Fibroblast of mammary gland (primary cell): ENCODE measurements around the gene ZNRF3.

Source experiments
- DNase-seq: peaks from one replicate; pipeline ENCODE4 v3.0.0-alpha.2; 2010; ENCODE audit warnings: low read depth
- H3K4me3 ChIP-seq: 2 replicates; pipeline ENCODE4 v1.5.1; 2011; ENCODE audit warnings: low read depth, mild to moderate bottlenecking, low read length, moderate library complexity; ENCODE audit not compliant: control insufficient read depth
- TF ChIP-seq, protein P1 (sequence below): conservative IDR thresholded peaks from 2 replicates; pipeline ENCODE4 v1.5.1; 2011; ENCODE audit warnings: low read depth, low read length, inconsistent platforms; ENCODE audit not compliant: control insufficient read depth, insufficient read depth

ZNRF3 gene

DNA sequence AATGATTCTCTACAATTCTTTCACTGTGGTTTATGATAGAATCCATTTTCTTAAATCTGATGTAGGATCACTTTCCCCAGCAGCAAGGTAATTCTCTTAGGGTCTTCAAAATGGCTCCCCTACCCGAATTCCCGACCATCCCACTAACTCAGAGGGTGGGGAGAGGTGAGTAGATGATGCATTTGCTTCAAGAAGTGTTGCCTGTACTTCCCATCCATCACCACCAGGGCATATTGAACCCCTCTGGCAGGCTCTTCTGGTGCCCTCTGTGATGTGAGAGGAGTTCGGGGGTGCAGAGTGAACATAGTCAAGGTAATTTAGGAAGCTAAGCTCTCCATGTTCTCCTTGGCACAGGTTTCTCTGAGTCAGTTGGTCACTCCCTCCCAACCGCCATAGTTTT, 52.3 kb downstream of the ZNRF3 start:
- TF ChIP-seq, protein P1, sequence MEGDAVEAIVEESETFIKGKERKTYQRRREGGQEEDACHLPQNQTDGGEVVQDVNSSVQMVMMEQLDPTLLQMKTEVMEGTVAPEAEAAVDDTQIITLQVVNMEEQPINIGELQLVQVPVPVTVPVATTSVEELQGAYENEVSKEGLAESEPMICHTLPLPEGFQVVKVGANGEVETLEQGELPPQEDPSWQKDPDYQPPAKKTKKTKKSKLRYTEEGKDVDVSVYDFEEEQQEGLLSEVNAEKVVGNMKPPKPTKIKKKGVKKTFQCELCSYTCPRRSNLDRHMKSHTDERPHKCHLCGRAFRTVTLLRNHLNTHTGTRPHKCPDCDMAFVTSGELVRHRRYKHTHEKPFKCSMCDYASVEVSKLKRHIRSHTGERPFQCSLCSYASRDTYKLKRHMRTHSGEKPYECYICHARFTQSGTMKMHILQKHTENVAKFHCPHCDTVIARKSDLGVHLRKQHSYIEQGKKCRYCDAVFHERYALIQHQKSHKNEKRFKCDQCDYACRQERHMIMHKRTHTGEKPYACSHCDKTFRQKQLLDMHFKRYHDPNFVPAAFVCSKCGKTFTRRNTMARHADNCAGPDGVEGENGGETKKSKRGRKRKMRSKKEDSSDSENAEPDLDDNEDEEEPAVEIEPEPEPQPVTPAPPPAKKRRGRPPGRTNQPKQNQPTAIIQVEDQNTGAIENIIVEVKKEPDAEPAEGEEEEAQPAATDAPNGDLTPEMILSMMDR, result no peak
- DNase-seq, result no peak
- no peak overlapping the region for H3K4me3 ChIP-seq

DNA sequence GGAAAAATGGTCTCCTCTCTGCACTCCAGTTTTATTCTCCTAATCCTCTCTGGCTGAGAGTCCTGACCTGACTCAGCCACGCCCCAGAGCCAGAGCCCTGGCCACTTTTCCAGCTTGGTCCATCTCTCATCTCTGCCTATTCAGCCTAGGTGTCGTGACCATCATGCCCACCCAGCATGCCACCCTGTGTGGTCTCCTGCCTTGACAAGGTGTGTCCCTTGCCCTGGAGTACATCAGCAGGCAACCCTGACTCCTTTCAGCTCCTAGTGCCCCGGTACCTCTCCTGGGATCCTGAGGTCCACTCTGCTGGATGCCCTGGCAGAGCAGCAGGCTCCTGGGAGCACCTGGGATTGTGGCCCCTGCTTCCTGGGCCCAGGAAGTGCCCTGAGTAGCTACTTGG, 52.8 kb downstream of the ZNRF3 start:
- H3K4me3 ChIP-seq, result no peak overlapping the region
- TF ChIP-seq, protein P1, result no peak
- DNase-seq, result no peak

DNA sequence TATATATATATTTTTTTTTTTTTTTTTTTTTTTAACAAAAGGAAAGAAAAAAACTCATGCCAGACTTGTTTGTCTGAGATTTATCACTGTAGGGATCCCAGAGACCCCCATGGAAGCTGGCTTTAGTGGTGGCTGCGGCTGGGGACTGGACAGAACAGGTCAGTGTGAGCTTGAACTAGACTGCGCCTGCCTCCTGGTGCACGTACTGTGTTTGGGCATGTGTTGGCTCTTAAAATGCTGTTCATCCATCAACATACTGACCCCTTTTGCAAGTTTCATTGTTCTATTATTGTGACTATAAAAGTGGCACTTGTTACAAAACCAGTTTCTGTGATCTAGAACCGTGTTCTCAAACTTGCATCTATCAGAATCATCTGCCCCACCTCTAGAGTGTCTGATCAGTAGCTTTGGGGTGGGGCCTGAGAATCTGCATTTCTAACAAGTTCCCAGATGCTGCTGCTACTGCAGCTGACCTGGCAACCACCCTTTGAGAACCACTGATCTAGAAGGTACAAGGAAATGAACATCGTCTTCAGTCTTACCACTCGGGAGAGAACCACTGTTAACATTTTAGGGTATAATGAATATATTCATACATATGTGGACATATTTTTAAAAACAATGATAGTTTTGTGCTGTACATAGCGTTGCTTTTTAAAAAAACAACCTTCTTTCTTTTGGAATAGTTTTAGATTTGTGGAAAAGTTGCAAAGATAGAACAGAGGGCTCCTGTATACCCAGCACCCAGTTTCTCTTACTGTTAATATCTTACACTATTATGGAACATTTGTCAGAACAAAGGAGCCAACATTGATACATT, 54.0 kb downstream of the ZNRF3 start:
- no peak for DNase-seq
- no peak overlapping the region for H3K4me3 ChIP-seq
- TF ChIP-seq, protein P1, result no peak

DNA sequence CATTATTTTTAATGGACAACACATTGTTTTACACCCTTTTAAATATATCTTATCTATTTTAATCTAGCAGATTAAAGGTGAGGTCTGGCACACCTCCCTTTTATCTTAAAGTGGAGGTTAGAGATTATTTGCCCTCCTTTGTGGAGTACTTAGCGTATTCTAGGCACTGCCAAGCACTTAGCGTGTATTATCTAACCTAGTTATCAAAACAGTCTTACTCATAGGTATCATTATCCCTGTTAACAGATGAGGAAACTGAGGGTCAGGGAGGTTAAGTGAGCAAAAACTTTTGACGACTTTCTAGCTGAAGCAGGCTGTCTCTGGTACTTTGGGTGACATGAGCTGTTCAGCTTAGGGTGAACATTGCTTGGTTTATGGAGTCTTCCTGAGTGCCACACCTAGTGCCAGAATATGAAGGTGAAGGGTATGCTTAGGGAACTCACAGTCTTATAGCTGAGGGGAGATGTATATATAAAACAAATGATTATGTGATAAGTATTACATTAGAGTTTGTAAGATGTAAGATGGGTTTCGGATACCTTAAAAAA, 55.0 kb downstream of the ZNRF3 start:
- DNase-seq, result no peak
- TF ChIP-seq, protein P1, result no peak
- no peak overlapping the region for H3K4me3 ChIP-seq

DNA sequence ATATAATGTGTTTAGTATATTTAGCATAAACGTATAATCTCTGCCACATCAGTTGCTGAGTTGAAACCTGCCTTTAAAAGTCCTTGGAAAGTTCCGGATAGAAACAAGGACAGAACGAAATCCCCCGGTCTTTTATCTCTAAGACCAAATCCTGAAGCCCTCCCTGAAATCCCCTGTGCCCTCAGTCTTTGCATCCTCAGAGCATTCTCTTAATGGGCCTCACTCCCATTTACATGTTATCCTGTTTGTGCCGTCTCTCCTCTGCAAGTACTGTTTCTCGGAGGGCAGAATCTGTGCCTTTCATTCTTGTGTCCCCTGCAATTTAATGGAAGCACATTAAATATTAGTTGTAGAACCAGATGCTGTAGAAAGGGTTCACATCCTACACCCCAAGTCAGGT, 56.0 kb downstream of the ZNRF3 start:
- TF ChIP-seq, protein P1, result no peak
- no peak for DNase-seq
- no peak overlapping the region for H3K4me3 ChIP-seq

DNA sequence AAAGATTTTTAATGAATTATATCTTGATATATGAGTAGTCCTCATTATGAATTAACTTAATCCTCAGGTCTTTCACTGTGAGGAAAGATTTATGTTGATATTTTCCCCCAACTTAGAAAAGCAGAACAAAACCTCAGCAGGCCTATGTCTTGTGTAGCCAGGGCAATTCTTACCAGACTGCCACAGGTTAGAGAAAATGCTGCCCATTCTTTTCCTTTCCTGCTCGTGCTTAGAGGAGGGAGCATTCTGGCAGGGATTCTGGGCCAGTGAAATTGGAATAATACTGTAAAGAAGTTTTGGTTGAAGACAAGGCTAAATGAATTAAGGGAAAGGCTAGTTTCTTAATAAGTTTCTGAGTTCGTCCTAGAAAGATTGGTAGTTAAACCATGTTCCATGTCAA, 56.6 kb downstream of the ZNRF3 start:
- TF ChIP-seq, protein P1, result no peak
- no peak overlapping the region for H3K4me3 ChIP-seq
- no peak for DNase-seq
